Measurements from ENCODE around the gene LUC7L2. TPM values are rescaled to one million over a fixed set of nuclear protein-coding genes. Genes with fewer than 3 reads are reported as not detected.
"Not testable (repeated sequence)": the region's sequence is repeated elsewhere in the genome, so short reads cannot be mapped to it uniquely, and the experiment has no call there.

LUC7L2 gene
- total and polyA plus RNA-seq, 8 donors, result 67.2 to 188 (median 167) TPM

DNA sequence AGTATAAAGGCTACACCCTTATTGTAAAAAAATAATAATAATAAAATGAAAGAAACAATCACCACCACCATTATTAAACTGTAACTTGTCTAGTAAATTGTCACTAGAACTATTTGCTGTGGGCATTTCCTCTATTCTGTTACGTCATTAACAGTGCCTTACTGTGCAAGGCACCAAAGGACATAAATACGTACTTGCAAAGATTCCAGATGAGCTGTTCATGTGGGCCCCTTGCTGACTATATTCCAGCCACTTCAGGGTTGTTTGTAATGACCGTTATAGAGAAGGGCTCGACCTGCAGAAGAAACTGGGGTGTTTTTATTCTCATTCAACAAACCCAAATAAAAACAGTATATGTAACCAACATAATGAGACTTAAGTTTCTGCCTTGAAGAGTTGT, 63.4 kb downstream of the LUC7L2 start:
- Histone ChIP-seq H3K27ac (no peak overlapping the region), H3K36me3 (peaks cover 0 to 74% of the 10 kb centered on the region in 2 donors), H3K4me1 (no peaks in the 10 kb centered on the region), H3K9me3 (no peaks in the 10 kb centered on the region), H3K27me3 (no peaks in the 10 kb centered on the region), H3K4me3 (no peak overlapping the region)
- DNase-seq (no peak), ATAC-seq (no peak)
- intact Hi-C loops (cut with DNase I), result no loop called here
- TF ChIP-seq, protein P1, sequence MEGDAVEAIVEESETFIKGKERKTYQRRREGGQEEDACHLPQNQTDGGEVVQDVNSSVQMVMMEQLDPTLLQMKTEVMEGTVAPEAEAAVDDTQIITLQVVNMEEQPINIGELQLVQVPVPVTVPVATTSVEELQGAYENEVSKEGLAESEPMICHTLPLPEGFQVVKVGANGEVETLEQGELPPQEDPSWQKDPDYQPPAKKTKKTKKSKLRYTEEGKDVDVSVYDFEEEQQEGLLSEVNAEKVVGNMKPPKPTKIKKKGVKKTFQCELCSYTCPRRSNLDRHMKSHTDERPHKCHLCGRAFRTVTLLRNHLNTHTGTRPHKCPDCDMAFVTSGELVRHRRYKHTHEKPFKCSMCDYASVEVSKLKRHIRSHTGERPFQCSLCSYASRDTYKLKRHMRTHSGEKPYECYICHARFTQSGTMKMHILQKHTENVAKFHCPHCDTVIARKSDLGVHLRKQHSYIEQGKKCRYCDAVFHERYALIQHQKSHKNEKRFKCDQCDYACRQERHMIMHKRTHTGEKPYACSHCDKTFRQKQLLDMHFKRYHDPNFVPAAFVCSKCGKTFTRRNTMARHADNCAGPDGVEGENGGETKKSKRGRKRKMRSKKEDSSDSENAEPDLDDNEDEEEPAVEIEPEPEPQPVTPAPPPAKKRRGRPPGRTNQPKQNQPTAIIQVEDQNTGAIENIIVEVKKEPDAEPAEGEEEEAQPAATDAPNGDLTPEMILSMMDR (IDR thresholded peaks at IDR 0.05), result no peak

DNA sequence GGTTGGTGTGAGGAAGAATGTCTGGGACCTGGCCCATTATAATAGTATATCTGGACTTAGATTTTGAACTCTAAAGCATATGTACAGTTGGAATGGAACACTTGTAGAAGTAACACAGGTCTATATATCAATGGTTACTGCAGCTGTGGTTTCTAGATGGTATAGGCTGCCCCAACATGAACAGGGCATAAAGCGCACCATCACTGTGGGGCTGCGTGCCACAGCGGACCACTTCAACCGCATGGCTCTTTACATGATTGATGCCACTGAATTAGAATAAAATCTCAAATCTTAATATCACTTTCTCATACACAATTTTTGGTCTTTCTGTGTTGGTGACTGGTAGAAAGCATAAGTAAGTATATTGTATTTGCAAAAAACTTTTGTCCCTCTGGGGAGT, 64.3 kb downstream of the LUC7L2 start:
- TF ChIP-seq, protein P1 (IDR thresholded peaks at IDR 0.05), result no peak
- H3K4me1 ChIP-seq, result no peaks in the 10 kb centered on the region
- H3K9me3 ChIP-seq, result no peaks in the 10 kb centered on the region
- H3K27ac ChIP-seq, result peak overlapping the region in 1 of 2 donors; percentile 37
- H3K36me3 ChIP-seq, result peaks cover 0 to 67% of the 10 kb centered on the region in 2 donors
- intact Hi-C loops (cut with DNase I), result no loop called here
- H3K27me3 ChIP-seq, result no peaks in the 10 kb centered on the region
- H3K4me3 ChIP-seq, result no peak overlapping the region
- ATAC-seq, result no peak
- DNase-seq, result no peak

DNA sequence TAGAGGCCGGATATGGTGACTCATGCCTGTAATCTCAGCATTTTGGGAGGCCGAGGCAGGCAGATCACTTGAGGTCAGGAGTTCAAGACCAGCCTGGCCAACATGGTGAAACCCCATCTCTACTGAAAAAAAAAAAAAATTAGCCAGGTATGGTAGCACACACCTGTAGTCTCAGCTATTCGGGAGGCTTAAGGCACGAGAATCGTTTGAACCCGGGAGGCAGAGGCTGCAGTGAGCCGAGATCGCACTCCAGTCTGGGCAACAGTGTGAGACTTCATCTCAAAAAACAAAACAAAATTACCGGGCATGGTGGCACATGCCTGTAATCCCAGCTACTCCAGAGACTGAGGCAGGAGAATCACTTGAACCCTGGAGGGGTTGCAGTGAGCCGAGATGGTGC, 66.0 kb downstream of the LUC7L2 start:
- H3K4me1 ChIP-seq; intact Hi-C loops (cut with DNase I); H3K9me3 ChIP-seq; H3K4me3 ChIP-seq; ATAC-seq; DNase-seq; H3K27ac ChIP-seq; H3K27me3 ChIP-seq: not testable (repeated sequence)
- H3K36me3 ChIP-seq, result peaks cover 0 to 50% of the 10 kb centered on the region in 2 donors

DNA sequence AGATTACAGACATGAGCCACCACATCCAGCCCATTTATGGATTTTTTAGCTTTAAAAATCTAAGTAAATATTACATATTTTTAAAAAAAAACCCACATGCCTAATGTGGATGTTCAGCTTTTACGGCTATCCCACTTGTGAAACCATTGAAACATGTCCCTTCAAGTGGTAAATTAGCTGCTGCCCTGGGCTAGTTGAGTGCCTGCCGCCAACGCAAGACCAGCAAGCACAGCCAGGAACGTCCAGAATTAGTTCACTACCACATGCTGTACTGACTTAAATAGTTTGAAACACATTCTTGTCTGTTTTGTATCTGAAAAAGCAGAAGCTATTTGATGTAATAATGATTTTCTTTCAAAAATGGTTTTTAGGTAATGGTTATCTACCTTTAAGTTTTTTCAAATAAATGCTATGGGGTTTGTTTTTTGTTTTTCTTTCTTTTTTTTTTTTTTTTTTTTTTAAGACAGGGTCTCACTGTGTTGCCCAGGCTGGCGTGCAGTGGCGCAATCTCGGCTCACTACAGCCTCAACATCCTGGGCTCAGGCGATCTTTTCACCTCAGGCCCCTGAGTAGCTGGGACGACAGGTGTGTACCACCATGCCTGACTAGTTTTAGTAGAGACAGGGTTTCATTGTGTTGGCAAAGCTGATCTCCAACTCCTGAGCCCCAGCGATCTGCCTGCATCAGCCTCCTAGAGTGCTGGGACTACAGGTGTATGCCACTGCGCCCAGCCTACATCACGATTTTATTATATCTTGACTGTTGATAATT, 66.7 kb downstream of the LUC7L2 start:
- TF ChIP-seq, protein P1 (IDR thresholded peaks at IDR 0.05), result no peak
- H3K4me1 ChIP-seq, result no peaks in the 10 kb centered on the region
- H3K36me3 ChIP-seq, result peaks cover 0 to 45% of the 10 kb centered on the region in 2 donors
- no peaks in the 10 kb centered on the region for H3K27me3 ChIP-seq
- no peak for ATAC-seq
- no peak for DNase-seq
- intact Hi-C loops (cut with DNase I), result no loop called here
- H3K4me3 ChIP-seq, result no peak overlapping the region
- H3K9me3 ChIP-seq, result no peaks in the 10 kb centered on the region
- H3K27ac ChIP-seq, result no peak overlapping the region

DNA sequence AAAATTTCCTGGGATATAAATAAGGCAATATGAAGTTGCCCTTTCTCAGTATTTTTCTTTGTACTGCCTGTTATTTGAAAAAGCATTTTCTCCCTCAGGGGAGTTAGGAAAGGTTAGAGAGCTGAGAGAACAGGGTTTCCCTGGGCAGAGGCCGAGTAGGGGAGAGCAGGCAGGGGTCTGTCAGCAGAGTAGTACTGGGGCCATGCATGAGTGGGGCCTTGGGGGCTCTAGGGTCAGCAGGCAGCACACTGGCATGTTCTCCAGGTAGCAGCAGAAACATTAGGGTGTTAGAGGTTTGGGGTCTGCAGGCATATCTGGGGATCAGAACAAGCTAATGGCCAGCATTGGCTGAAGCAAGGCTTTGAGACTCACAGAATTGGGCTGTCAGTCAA, 67.3 kb downstream of the LUC7L2 start:
- intact Hi-C loops (cut with DNase I), result no loop called here
- Histone ChIP-seq H3K4me1 (no peaks in the 10 kb centered on the region), H3K27ac (no peak overlapping the region), H3K9me3 (no peaks in the 10 kb centered on the region), H3K27me3 (no peaks in the 10 kb centered on the region), H3K36me3 (peaks cover 0 to 39% of the 10 kb centered on the region in 2 donors), H3K4me3 (no peak overlapping the region)
- TF ChIP-seq, protein P1 (IDR thresholded peaks at IDR 0.05), result no peak
- no peak for DNase-seq
- no peak for ATAC-seq

DNA sequence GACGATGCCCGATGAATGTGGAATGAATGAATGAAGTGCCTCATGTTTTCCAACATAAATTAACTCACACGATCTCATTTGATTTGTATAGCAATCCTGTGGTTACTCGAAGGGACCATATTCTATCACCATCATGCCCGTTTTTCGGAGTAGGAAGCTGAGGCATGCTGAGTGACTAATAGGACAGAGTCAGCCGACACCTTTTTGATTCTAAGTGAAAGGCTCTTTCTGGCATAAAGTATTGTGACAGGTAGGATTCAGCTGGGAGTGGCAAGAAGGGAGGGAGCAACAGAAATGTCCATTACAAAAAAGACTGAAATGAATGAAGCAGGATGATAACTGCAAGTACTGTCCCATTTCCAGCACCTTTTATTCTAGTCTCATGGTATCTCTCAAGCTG, 68.1 kb downstream of the LUC7L2 start:
- DNase-seq (no peak), ATAC-seq (no peak)
- Histone ChIP-seq H3K27ac (no peak overlapping the region), H3K4me3 (no peak overlapping the region), H3K9me3 (no peaks in the 10 kb centered on the region), H3K36me3 (peaks cover 0 to 31% of the 10 kb centered on the region in 2 donors), H3K4me1 (no peaks in the 10 kb centered on the region), H3K27me3 (no peaks in the 10 kb centered on the region)
- TF ChIP-seq, protein P1 (IDR thresholded peaks at IDR 0.05), result no peak
- intact Hi-C loops (cut with DNase I), result no loop called here

DNA sequence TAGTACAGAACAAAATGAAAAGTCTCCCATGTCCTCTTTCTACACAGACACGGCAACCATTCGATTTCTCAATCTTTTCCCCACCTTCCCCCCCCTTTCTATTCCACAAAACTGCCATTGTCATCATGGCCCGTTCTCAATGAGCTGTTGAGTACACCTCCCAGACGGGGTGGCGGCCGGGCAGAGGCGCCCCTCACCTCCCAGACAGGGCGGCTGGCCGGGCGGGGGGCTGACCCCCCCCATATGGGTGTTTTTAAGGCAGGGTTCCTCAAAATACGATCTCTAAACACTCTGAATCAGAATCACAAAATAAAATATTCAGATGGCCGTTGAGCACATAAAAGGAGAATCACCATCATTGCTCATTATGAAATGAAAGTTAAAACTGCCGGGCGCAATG, 70.0 kb downstream of the LUC7L2 start:
- ATAC-seq; H3K4me1 ChIP-seq; H3K9me3 ChIP-seq; H3K27me3 ChIP-seq; DNase-seq; intact Hi-C loops (cut with DNase I); H3K27ac ChIP-seq; H3K4me3 ChIP-seq: not testable (repeated sequence)
- peaks cover 0 to 16% of the 10 kb centered on the region in 2 donors for H3K36me3 ChIP-seq
